ENCODE results near the gene CEP41.

Gene CEP41

DNA sequence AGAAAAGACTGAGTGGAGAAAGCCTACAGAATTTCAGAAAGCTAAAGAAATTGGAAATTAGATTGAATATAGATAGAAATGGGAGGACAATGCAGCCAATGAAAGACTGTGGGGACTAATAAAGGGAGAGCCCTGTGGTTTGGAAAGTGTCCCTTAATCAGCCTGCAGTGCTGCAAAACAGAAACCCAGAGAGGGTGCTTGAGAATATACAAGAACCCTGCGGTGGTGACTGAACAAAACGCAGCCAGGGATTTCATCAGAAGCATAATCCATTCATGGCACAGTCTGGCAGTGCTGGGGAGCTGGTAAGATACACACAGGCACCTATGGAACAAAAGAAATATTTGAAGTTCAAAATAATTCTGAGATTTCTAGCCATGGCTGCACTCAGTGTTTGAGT is 19.1 kb downstream of the CEP41 start:
- DNase-seq (ENCODE audit: low read depth), result peak; percentile 24
- TF ChIP-seq, protein P1, sequence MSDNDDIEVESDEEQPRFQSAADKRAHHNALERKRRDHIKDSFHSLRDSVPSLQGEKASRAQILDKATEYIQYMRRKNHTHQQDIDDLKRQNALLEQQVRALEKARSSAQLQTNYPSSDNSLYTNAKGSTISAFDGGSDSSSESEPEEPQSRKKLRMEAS (IDR thresholded peaks at IDR 0.05; ENCODE audit: low read depth, low read length), result no peak
- TF ChIP-seq MYC (IDR thresholded peaks at IDR 0.05; ENCODE audit: low read depth, low read length) (no peak), POLR2A (IDR thresholded peaks at IDR 0.05; ENCODE audit: extremely low read depth, insufficient read length) (no peak)
- TF ChIP-seq, protein P2, sequence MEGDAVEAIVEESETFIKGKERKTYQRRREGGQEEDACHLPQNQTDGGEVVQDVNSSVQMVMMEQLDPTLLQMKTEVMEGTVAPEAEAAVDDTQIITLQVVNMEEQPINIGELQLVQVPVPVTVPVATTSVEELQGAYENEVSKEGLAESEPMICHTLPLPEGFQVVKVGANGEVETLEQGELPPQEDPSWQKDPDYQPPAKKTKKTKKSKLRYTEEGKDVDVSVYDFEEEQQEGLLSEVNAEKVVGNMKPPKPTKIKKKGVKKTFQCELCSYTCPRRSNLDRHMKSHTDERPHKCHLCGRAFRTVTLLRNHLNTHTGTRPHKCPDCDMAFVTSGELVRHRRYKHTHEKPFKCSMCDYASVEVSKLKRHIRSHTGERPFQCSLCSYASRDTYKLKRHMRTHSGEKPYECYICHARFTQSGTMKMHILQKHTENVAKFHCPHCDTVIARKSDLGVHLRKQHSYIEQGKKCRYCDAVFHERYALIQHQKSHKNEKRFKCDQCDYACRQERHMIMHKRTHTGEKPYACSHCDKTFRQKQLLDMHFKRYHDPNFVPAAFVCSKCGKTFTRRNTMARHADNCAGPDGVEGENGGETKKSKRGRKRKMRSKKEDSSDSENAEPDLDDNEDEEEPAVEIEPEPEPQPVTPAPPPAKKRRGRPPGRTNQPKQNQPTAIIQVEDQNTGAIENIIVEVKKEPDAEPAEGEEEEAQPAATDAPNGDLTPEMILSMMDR (IDR thresholded peaks at IDR 0.05; ENCODE audit: low read depth, low read length), result no peak
- no peak overlapping the region for H3K4me3 ChIP-seq (ENCODE audit: low read depth, low read length)

DNA sequence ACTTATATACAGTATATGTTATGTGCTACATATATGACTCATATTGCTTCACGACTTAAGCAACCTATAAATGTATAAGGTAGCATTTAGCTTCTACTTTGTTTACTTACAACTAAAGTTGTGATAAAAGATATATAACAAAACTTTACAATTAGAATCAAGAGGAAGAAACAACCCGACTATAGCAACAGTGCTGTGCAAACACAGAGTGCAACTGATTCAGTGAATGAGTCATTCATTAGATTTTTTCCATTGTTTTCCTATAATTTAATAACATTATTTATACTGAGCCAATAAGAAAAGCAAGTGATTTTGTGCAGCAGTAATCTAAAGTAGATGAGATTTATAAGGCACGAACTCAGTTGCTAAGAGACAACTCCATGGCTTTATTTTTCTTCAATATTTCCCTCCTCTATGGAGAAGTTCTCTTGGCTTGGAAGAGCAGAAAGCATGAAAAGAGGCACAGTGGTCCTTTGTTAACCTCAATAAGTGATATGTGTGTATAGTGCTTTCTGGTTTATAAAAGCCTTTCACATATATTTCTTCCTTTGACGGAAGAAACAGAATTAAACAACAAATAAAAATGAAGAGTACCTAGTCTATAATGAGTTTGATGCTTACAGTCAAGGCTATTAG is 19.8 kb downstream of the CEP41 start:
- H3K4me3 ChIP-seq (ENCODE audit: low read depth, low read length), result no peak overlapping the region
- no peak for TF ChIP-seq POLR2A (IDR thresholded peaks at IDR 0.05; ENCODE audit: extremely low read depth, insufficient read length)
- DNase-seq (ENCODE audit: low read depth), result no peak

DNA sequence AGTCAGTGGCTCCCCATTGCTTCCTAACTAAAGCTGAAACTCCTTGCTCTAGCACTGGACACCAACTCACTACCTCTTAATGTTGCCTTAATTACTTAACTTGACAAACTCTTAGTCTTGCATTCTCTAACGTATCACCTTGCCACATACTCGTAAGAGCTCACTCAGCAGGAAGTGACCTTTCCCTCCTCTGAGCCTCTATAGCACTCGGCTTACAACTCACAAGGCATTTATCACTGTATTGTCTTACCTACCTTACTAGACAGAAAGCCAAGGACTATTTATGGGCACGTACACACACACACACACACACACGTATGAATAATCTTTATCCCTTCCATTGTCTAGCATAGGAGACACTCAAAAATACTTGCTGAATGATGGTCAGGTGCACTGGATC is 21.2 kb downstream of the CEP41 start:
- TF ChIP-seq, protein P2 (IDR thresholded peaks at IDR 0.05; ENCODE audit: low read depth, low read length), result no peak
- TF ChIP-seq POLR2A (IDR thresholded peaks at IDR 0.05; ENCODE audit: extremely low read depth, insufficient read length) (no peak), MYC (IDR thresholded peaks at IDR 0.05; ENCODE audit: low read depth, low read length) (no peak)
- TF ChIP-seq, protein P1 (IDR thresholded peaks at IDR 0.05; ENCODE audit: low read depth, low read length), result no peak
- H3K4me3 ChIP-seq (ENCODE audit: low read depth, low read length), result no peak overlapping the region
- peak; percentile 29 for DNase-seq (ENCODE audit: low read depth)

DNA sequence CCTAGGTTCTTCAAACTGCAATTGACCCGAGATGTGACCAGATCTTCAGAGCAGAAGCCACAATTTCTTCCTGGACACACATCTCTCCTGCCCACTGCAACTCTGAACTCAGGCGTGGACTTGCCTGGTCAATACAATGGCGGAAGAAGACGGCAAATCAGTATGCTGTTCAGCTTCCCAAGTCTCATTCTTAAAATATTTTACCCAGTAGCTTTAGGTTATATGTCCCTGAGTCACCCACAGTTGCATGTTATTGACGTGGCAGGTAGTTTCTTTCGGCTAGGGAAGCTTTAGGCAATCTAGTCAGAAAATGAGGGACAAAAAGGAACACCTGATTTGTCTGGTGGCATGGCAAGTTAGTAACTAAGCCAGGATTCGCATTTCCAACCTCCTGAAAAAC is 22.5 kb downstream of the CEP41 start:
- TF ChIP-seq POLR2A (IDR thresholded peaks at IDR 0.05; ENCODE audit: extremely low read depth, insufficient read length) (no peak), MYC (IDR thresholded peaks at IDR 0.05; ENCODE audit: low read depth, low read length) (no peak)
- TF ChIP-seq, protein P1 (IDR thresholded peaks at IDR 0.05; ENCODE audit: low read depth, low read length), result no peak
- TF ChIP-seq, protein P2 (IDR thresholded peaks at IDR 0.05; ENCODE audit: low read depth, low read length), result no peak
- no peak for DNase-seq (ENCODE audit: low read depth)
- no peak overlapping the region for H3K4me3 ChIP-seq (ENCODE audit: low read depth, low read length)

DNA sequence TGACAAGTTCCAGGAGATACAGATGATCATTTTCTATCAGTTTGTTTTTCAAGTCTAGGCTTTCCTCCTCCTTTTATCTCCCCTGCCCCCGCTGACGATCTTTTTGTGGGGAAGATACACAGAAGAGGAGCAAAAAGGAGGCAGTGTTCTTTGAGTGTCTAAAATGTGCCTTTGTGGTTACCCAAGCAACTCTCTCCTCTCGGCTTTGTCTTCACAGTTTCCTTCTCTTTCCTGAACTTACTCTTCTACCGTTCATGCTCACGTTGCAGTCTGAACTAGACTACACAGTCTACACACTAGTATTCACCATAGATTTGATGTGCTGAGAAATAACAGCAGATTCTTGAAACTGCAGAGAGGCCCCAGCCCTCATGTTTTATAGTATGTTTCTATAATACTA is 23.6 kb downstream of the CEP41 start:
- TF ChIP-seq MYC (IDR thresholded peaks at IDR 0.05; ENCODE audit: low read depth, low read length) (no peak), POLR2A (IDR thresholded peaks at IDR 0.05; ENCODE audit: extremely low read depth, insufficient read length) (no peak)
- TF ChIP-seq, protein P2 (IDR thresholded peaks at IDR 0.05; ENCODE audit: low read depth, low read length), result no peak
- TF ChIP-seq, protein P1 (IDR thresholded peaks at IDR 0.05; ENCODE audit: low read depth, low read length), result no peak
- no peak overlapping the region for H3K4me3 ChIP-seq (ENCODE audit: low read depth, low read length)
- DNase-seq (ENCODE audit: low read depth), result no peak

DNA sequence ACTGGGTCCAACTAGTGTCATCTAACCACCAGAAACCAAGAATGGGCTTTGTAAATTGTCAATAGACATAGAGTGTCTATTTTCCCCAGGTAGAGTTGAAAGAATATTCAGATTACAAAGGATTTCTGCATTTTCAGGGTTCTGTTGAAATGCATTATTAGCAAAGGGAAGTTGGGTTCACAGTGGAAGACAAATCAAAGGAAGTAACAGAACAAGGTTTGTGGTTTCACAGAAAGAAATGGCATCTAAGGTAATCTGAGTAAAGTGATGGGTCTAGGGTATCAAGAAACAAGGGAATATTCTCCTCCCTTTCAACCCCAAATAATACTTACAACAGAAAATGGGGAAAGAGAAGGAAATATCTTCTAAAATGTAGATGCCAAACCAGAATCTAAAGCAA is 25.8 kb downstream of the CEP41 start:
- no peak for TF ChIP-seq POLR2A (IDR thresholded peaks at IDR 0.05; ENCODE audit: extremely low read depth, insufficient read length)
- TF ChIP-seq, protein P1 (IDR thresholded peaks at IDR 0.05; ENCODE audit: low read depth, low read length), result no peak
- TF ChIP-seq, protein P2 (IDR thresholded peaks at IDR 0.05; ENCODE audit: low read depth, low read length), result no peak
- TF ChIP-seq MYC (IDR thresholded peaks at IDR 0.05; ENCODE audit: low read depth, low read length), result no peak

More for the DNA sequence above, 25.8 kb downstream of the CEP41 start:
- H3K4me3 ChIP-seq (ENCODE audit: low read depth, low read length), result no peak overlapping the region
- no peak for DNase-seq (ENCODE audit: low read depth)
